GM19397 (cell line): ENCODE results near the gene MRPS34.

Experiments
- ATAC-seq: cut with Tn5 transposase; IDR thresholded peaks from one replicate; pipeline ENCODE4 v1.9.1; 2021; ENCODE audit warnings: mild to moderate bottlenecking, moderate library complexity; ENCODE audit not compliant: unreplicated experiment

The MRPS34 gene

DNA sequence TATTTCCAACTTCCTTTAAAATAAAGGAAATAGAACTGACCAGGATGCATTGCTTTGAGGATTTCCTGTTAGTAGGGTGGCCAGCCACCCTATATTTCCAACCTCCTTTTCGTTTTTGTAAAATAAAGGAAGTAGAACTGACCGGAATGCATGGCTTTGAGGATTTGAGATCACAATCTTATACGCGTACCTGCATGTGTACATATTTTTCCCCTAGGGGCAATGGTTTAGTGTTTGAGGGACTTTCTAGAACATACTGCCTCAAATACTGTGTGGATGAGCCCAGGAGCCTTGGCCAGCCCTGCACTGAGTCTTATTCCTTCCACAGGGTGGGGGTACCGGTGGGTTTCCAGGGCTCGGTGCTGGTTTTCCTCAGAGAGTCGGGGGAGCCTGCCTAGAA, 41.3 kb downstream of the MRPS34 start:
- no peak for ATAC-seq

GRCh38 chr16:1731073-1731472, 41.9 kb downstream of the MRPS34 start:
- ATAC-seq: no peak

GRCh38 chr16:1729445-1729844, 43.5 kb downstream of the MRPS34 start:
- no peak for ATAC-seq

GRCh38 chr16:1729026-1729425, 43.9 kb downstream of the MRPS34 start:
- no peak for ATAC-seq

DNA sequence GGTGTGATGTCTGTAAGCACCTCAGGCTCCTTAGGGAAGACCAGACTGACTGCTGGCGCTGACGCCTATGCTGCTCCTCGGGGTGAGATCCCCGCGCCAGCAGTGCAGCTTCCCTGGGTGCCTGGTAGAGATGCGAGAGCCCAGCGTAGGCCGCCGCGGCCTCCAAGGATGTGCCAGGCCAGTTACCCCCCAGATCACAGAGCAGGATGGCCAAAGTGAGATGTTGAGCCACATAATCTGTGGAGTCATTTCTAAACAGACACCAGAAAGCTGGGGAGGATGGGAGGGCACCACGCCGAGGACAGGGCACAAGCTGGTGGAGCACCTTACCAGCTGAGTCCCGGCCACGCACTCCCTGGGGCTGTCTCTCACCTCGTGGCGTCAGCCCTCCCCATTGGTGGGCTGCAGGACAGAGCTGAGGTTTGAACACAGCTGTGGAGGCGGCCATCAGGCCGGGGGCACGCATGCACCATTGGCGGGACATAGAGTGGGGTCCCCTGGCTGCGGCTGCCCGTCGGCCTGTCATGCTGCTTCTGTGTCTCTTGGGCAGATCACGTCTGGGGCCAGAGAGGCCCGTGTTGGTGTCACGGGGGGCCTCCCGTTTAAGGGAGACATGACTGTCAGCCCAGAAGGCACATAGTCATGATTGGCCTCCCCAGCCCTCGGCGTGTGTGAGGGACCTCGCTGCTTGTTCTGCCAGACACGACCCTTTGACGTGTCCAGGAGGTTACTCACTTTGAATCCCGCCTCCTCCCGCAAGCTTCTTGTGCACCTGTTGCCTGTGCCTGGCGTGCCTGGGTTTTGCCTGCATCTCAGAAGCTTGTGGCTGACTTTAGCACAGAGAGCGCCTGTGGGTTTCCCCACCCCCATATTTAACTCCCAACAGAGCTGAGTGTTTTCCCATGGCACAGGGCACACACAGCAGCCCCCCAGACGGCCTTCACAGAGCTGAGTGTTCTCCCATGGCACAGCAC, 45.0 kb downstream of the MRPS34 start:
- no peak for ATAC-seq

DNA sequence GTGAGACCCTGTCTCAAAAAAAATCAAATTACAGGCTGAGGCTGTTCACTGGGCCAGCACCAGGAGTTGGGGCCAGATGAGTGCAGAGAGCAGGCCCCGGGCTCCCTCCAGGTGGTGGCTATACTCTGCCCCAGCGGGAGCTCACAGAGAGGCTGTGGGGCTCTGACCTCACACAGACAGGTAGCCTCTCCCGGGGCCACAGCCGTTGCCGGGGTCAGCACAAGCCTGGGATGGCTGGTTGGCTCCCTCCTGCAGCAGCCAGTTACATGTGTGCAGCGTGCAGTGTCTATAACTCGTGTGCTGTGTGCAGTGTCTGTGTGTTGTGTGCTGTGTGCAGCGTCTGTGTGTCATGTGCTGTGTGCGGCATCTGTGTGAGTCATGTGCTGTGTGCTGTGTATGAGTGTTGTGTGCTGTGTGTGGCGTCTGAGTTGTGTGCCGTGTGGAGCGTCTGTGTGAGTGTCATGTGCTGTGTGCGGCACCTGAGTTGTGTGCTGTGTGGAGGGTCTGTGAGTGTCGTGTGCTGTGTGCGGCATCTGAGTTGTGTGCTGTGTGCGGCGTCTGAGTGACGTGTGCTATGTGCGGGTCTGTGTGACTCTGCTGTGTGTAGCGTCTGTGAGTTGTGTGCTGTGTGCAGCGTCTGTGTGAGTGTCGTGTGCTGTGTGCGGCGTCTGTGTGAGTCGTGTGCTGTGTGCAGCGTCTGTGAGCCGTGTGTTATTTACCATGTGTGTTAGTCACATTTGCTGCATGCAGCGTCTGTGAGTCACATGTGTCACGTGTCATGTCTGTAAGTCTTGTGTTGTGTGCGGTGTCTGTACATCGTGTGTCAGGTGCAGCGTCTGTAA, 46.1 kb downstream of the MRPS34 start:
- no peak for ATAC-seq

DNA sequence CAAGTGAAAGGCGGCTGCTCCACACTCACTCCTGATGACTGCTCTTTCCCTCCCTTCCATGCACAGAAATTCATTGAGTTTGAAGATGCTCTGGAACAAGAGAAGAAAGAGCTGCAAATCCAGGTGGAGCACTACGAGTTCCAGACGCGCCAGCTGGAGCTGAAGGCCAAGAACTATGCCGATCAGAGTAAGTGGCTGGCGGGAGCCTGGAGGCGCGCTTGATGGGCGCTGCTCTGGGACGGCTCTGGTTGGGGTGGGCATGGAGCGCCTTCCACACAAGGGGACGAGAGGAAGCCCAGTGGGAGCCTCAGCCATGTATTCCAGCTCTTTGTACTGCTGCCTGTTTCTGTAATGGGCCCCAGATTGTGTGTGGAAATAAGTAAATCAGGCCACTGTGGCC, 48.4 kb downstream of the MRPS34 start:
- ATAC-seq: no peak

DNA sequence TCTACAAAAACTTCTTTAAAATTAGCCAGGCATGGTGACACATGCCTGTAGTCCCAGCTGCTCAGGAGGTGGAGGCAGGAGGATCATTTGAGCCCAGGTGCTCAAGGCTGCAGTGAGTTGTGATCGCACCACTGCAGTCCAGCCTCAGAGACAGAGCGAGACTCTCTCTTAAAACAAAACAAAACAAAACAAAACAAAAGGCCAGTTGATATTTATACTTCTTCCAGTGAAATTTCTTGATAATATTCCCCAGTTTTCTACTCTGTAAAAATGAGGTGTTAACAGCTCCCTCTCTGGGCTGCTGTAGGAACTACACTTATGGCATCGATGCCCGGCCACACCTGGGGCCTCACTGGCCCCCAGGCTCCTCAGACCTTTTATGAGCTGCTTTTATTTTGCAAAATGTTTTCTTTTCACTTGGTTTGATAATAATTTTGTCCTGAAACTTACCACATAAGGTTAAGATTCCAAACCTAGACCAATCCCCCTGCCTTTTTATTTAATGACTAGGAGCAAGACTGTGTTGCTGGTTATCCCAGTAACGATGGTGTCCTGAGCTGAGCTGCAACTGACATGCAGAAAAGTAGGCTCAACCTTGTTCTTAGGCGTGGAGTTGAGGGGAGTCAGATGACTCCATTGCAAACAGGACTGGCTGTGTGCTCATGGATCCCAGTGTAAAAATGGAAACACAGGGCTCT, 49.3 kb downstream of the MRPS34 start:
- no peak for ATAC-seq
